ENCODE measurements around the gene FREY1.

FREY1 gene

GRCh38 chr11:45858751-45859398 is 48.2 kb downstream of the FREY1 start:
- Histone ChIP-seq H3K27ac (ENCODE audit: low read depth, low read length) (no peak overlapping the region), H3K4me1 (ENCODE audit: control insufficient read depth, insufficient read depth, low read length) (peaks cover 30% of the 10 kb centered on the region), H3K9me3 (ENCODE audit: control insufficient read depth, insufficient read depth, low read depth, low read length) (no peaks in the 10 kb centered on the region), H3K9ac (ENCODE audit: low read length) (no peak overlapping the region), H3K27me3 (ENCODE audit: control insufficient read depth, insufficient read depth, low read length) (no peaks in the 10 kb centered on the region), H3K4me3 (ENCODE audit: low read depth, low read length) (no peak overlapping the region), H3K36me3 (ENCODE audit: control insufficient read depth, insufficient read depth, low read length) (peaks cover 47% of the 10 kb centered on the region)

GRCh38 chr11:45857961-45858474 is 49.1 kb downstream of the FREY1 start:
- no peak overlapping the region for H3K9ac ChIP-seq (ENCODE audit: low read length)
- H3K4me3 ChIP-seq (ENCODE audit: low read depth, low read length), result no peak overlapping the region
- H3K27ac ChIP-seq (ENCODE audit: low read depth, low read length), result no peak overlapping the region
- H3K36me3 ChIP-seq (ENCODE audit: control insufficient read depth, insufficient read depth, low read length), result peaks cover 39% of the 10 kb centered on the region
- H3K27me3 ChIP-seq (ENCODE audit: control insufficient read depth, insufficient read depth, low read length), result no peaks in the 10 kb centered on the region
- H3K4me1 ChIP-seq (ENCODE audit: control insufficient read depth, insufficient read depth, low read length), result peaks cover 39% of the 10 kb centered on the region
- H3K9me3 ChIP-seq (ENCODE audit: control insufficient read depth, insufficient read depth, low read depth, low read length), result no peaks in the 10 kb centered on the region
